Karpas-422 (cell line): ENCODE data around the gene VWA5B2. TPM values are rescaled to one million over a fixed set of nuclear protein-coding genes. Genes with fewer than 3 reads are reported as not detected.

Experiments used
- DNase-seq: peaks from one replicate; pipeline ENCODE4 v3.0.0-alpha.2; 2015
- H2AFZ ChIP-seq: fragments of 200-600 bp; sonication (generic); 2 replicates; pipeline ENCODE4 v1.6.1; 2014; ENCODE audit warnings: antibody characterized with exemption, low read length, mixed read lengths
- H3K27ac ChIP-seq: fragments of 200-600 bp; sonication (generic); 2 replicates; pipeline ENCODE4 v1.5.1; 2014; ENCODE audit warnings: mild to moderate bottlenecking, low read length, moderate library complexity
- H3K27me3 ChIP-seq: fragments of 200-600 bp; sonication (generic); 2 replicates; pipeline ENCODE4 v1.6.1; 2014; ENCODE audit warnings: low read length, mixed read lengths
- H3K36me3 ChIP-seq: fragments of 200-600 bp; sonication (generic); 2 replicates; pipeline ENCODE4 v1.6.1; 2014; ENCODE audit warnings: low read length, mixed read lengths; ENCODE audit not compliant: insufficient read depth
- H3K4me1 ChIP-seq: fragments of 200-600 bp; sonication (generic); 2 replicates; pipeline ENCODE4 v1.6.1; 2014; ENCODE audit warnings: mild to moderate bottlenecking, low read length, mixed read lengths
- H3K4me2 ChIP-seq: fragments of 200-600 bp; sonication (generic); 2 replicates; pipeline ENCODE4 v1.6.1; 2014; ENCODE audit warnings: low read length, low read depth, mild to moderate bottlenecking; ENCODE audit not compliant: poor library complexity, severe bottlenecking
- H3K4me3 ChIP-seq: fragments of 200-600 bp; sonication (generic); 2 replicates; pipeline ENCODE4 v1.5.1; 2014; ENCODE audit warnings: mild to moderate bottlenecking, antibody characterized with exemption, low read length, mixed read lengths
- H3K79me2 ChIP-seq: fragments of 200-600 bp; sonication (generic); 2 replicates; pipeline ENCODE4 v1.6.1; 2014; ENCODE audit warnings: mild to moderate bottlenecking, low read length, mixed read lengths
- H3K9ac ChIP-seq: fragments of 200-600 bp; sonication (generic); 2 replicates; pipeline ENCODE4 v1.6.0; 2014; ENCODE audit warnings: low read length
- H3K9me2 ChIP-seq: fragments of 200-600 bp; sonication (generic), shearing (Covaris generic); replicated peaks from 2 replicates; pipeline ENCODE4 v1.6.0; 2014; ENCODE audit warnings: mild to moderate bottlenecking, low read length, moderate library complexity; ENCODE audit not compliant: insufficient read depth
- H3K9me3 ChIP-seq: fragments of 300-700, 200-600 bp; sonication (generic); 2 replicates; pipeline ENCODE4 v1.6.1; 2014; ENCODE audit warnings: low read length, mixed read lengths
- H4K20me1 ChIP-seq: fragments of 200-600 bp; sonication (generic); 2 replicates; pipeline ENCODE4 v1.6.1; 2014; ENCODE audit warnings: mild to moderate bottlenecking, antibody characterized with exemption, low read length, low read depth; ENCODE audit not compliant: insufficient read depth
- total RNA-seq: library from RNA; depleted of rRNA; stranded (reverse); fragments of >200 nt; shearing (Covaris generic); gene quantifications from 2 replicates; pipeline ENCODE4 v1.2.3, GENCODE V29; 2014; ENCODE audit warnings: low replicate concordance

VWA5B2 gene
- total RNA-seq, 1 experiment from 2014 or later, result not detected

GRCh38 chr3:184277366-184277765 is 48.0 kb downstream of the VWA5B2 start:
- no peak overlapping the region for H3K4me3 ChIP-seq
- no peaks in the 10 kb centered on the region for H3K9me3 ChIP-seq
- H3K27me3 ChIP-seq, result no peaks in the 10 kb centered on the region
- H3K4me2 ChIP-seq, result no peak overlapping the region
- no peak overlapping the region for H2AFZ ChIP-seq
- no peaks in the 10 kb centered on the region for H3K4me1 ChIP-seq
- no peak for DNase-seq
- no peaks in the 10 kb centered on the region for H4K20me1 ChIP-seq
- no peak overlapping the region for H3K27ac ChIP-seq
- no peaks in the 10 kb centered on the region for H3K9me2 ChIP-seq
- H3K36me3 ChIP-seq, result no peaks in the 10 kb centered on the region
- H3K79me2 ChIP-seq, result no peaks in the 10 kb centered on the region
- no peak overlapping the region for H3K9ac ChIP-seq

DNA sequence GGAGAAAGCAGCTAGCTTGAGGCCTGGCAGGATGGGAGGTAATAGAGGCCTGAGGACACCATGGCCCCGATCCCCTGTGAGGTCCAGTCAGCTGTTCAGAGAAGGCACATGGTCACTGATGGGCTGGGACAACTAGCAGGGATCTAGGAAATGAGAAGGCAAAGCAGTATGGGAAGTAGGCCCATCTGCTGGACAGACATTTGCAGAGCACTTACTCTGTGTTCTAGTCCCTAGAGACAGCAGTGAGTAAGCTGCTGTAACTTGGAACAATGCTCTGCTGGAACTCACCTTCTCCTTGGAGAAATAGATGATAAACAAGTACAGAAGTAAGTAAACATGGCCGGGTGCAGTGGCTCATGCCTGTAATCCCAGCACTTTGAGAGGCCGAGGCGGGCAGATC is 53.6 kb downstream of the VWA5B2 start:
- no peaks in the 10 kb centered on the region for H3K9me3 ChIP-seq
- H3K4me1 ChIP-seq, result peaks cover 3% of the 10 kb centered on the region
- H3K9me2 ChIP-seq, result no peaks in the 10 kb centered on the region
- H3K4me2 ChIP-seq, result no peak overlapping the region
- H3K27me3 ChIP-seq, result no peaks in the 10 kb centered on the region
- no peak overlapping the region for H3K4me3 ChIP-seq
- H3K79me2 ChIP-seq, result no peaks in the 10 kb centered on the region
- no peaks in the 10 kb centered on the region for H3K36me3 ChIP-seq
- no peak overlapping the region for H2AFZ ChIP-seq
- H4K20me1 ChIP-seq, result no peaks in the 10 kb centered on the region
- DNase-seq, result no peak
- H3K27ac ChIP-seq, result no peak overlapping the region
- H3K9ac ChIP-seq, result no peak overlapping the region

DNA sequence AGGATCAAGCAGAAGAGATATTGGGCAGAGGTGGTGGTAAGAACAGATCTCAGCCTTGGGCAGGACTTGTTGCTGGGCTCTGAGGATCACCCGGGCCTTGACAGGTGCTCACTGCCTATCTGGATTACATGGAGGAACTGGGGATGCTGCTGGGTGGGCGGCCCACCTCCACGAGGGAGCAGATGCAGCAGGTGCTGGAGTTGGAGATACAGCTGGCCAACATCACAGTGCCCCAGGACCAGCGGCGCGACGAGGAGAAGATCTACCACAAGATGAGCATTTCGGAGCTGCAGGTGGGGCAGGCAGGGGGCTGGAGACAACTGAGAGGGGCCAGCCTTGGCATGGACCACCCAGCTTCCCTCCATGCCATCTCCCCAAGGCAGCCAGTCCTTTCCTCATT is 54.3 kb downstream of the VWA5B2 start:
- H3K9me3 ChIP-seq, result no peaks in the 10 kb centered on the region
- no peaks in the 10 kb centered on the region for H3K27me3 ChIP-seq
- no peak overlapping the region for H3K4me3 ChIP-seq
- DNase-seq, result no peak
- peaks cover 3% of the 10 kb centered on the region for H3K4me1 ChIP-seq
- H3K27ac ChIP-seq, result no peak overlapping the region
- no peak overlapping the region for H3K9ac ChIP-seq
- no peaks in the 10 kb centered on the region for H3K79me2 ChIP-seq
- H3K4me2 ChIP-seq, result no peak overlapping the region
- no peaks in the 10 kb centered on the region for H4K20me1 ChIP-seq
- no peaks in the 10 kb centered on the region for H3K9me2 ChIP-seq
- H3K36me3 ChIP-seq, result no peaks in the 10 kb centered on the region
- H2AFZ ChIP-seq, result no peak overlapping the region

DNA sequence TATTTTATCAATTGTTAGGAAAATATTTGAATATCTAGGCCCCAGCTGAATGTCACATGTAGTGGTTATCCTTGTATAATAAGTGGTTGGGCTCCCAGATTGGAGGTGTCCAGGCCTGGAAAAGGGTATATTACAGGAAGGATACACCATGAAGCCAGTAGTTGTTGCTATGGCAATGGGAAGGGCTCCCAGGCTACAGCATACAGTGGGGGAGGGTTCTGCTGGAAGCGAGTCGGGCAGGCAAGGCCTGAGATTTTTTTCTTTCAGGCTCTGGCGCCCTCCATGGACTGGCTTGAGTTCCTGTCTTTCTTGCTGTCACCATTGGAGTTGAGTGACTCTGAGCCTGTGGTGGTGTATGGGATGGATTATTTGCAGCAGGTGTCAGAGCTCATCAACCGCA is 55.3 kb downstream of the VWA5B2 start:
- Histone ChIP-seq H3K9me2 (no peaks in the 10 kb centered on the region), H3K4me1 (peaks cover 3% of the 10 kb centered on the region), H3K36me3 (no peaks in the 10 kb centered on the region)

DNA sequence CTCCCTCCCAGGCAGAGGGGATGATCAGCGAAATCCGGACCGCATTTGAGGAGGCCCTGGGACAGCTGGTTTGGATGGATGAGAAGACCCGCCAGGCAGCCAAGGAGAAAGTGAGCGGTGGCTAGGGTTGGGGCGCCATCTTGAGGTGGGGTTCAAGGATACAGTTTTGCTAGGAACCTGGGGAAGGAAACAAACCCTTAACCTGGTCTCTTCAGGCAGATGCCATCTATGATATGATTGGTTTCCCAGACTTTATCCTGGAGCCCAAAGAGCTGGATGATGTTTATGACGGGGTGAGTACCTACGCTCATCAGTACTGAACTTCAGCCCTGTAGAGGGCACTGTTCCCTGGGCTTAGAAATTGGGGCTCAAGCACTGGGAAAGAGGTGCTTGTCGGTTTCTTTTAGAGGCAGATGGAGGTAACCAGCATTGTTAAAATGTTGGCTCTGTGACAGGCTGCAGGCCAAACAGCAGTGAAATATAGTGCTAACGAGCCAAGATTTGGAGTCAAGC is 60.1 kb downstream of the VWA5B2 start:
- Histone ChIP-seq H3K27me3 (no peaks in the 10 kb centered on the region), H3K4me1 (peaks cover 2% of the 10 kb centered on the region), H3K9me3 (no peaks in the 10 kb centered on the region), H2AFZ (no peak overlapping the region), H3K36me3 (no peaks in the 10 kb centered on the region), H3K9me2 (no peaks in the 10 kb centered on the region), H3K4me3 (no peak overlapping the region), H3K79me2 (no peaks in the 10 kb centered on the region), H3K4me2 (no peak overlapping the region), H4K20me1 (no peaks in the 10 kb centered on the region), H3K27ac (no peak overlapping the region), H3K9ac (no peak overlapping the region)
- DNase-seq, result peak; percentile 93

More for the DNA sequence above, 55.3 kb downstream of the VWA5B2 start:
- Histone ChIP-seq H3K9ac (no peak overlapping the region), H3K9me3 (no peaks in the 10 kb centered on the region), H3K27me3 (no peaks in the 10 kb centered on the region), H3K27ac (no peak overlapping the region), H3K4me3 (no peak overlapping the region), H3K4me2 (no peak overlapping the region), H4K20me1 (no peaks in the 10 kb centered on the region), H2AFZ (no peak overlapping the region), H3K79me2 (no peaks in the 10 kb centered on the region)
- DNase-seq, result peak; percentile 86

DNA sequence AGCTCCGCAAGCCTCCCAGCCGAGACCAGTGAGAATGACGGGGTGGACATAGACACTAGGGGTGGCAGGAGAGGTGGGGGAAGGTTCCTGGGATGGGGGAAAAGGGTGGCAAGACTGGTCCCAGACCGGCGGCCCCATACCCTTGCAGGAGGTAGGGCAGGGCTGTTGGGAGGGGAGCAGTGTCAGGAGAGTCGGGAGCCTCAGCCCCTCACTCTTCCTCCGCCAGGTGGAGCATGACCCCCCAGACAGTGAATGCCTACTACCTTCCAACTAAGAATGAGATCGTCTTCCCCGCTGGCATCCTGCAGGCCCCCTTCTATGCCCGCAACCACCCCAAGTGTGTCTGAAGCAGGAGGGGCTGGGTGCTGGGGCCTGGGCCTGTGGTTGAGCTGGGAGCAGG is 60.9 kb downstream of the VWA5B2 start:
- Histone ChIP-seq H4K20me1 (no peaks in the 10 kb centered on the region), H3K27me3 (no peaks in the 10 kb centered on the region), H3K4me3 (no peak overlapping the region), H2AFZ (no peak overlapping the region), H3K4me1 (no peaks in the 10 kb centered on the region), H3K9me2 (no peaks in the 10 kb centered on the region), H3K9me3 (no peaks in the 10 kb centered on the region), H3K36me3 (no peaks in the 10 kb centered on the region), H3K27ac (no peak overlapping the region), H3K4me2 (no peak overlapping the region), H3K79me2 (no peaks in the 10 kb centered on the region), H3K9ac (no peak overlapping the region)
- no peak for DNase-seq

- Histone ChIP-seq H3K36me3 (no peaks in the 10 kb centered on the region), H3K9ac (no peak overlapping the region), H3K27me3 (no peaks in the 10 kb centered on the region), H3K79me2 (no peaks in the 10 kb centered on the region), H3K4me2 (no peak overlapping the region), H3K9me2 (no peaks in the 10 kb centered on the region), H3K4me1 (no peaks in the 10 kb centered on the region), H3K4me3 (no peak overlapping the region), H4K20me1 (no peaks in the 10 kb centered on the region), H2AFZ (no peak overlapping the region), H3K9me3 (no peaks in the 10 kb centered on the region), H3K27ac (no peak overlapping the region)
- DNase-seq, result no peak
Measured at GRCh38 chr3:184291044-184291737, 61.8 kb downstream of the VWA5B2 start.
